DOHH2 (cell line): Measurements from ENCODE around the gene MUC5AC.

Source experiments
- CTCF ChIP-seq: fragments of 200-600 bp; sonication (generic); IDR thresholded peaks from one replicate; pipeline ENCODE4 v1.5.1; 2014; ENCODE audit warnings: antibody characterized with exemption, mild to moderate bottlenecking, low read depth, low read length; ENCODE audit not compliant: poor library complexity, severe bottlenecking
- EZH2phosphoT487 ChIP-seq: fragments of 200-600 bp; sonication (generic); IDR thresholded peaks from 2 replicates; pipeline ENCODE4 v1.6.1; 2017; ENCODE audit warnings: borderline replicate concordance, mild to moderate bottlenecking, antibody characterized with exemption, low read length, moderate library complexity, mixed read lengths

DNA sequence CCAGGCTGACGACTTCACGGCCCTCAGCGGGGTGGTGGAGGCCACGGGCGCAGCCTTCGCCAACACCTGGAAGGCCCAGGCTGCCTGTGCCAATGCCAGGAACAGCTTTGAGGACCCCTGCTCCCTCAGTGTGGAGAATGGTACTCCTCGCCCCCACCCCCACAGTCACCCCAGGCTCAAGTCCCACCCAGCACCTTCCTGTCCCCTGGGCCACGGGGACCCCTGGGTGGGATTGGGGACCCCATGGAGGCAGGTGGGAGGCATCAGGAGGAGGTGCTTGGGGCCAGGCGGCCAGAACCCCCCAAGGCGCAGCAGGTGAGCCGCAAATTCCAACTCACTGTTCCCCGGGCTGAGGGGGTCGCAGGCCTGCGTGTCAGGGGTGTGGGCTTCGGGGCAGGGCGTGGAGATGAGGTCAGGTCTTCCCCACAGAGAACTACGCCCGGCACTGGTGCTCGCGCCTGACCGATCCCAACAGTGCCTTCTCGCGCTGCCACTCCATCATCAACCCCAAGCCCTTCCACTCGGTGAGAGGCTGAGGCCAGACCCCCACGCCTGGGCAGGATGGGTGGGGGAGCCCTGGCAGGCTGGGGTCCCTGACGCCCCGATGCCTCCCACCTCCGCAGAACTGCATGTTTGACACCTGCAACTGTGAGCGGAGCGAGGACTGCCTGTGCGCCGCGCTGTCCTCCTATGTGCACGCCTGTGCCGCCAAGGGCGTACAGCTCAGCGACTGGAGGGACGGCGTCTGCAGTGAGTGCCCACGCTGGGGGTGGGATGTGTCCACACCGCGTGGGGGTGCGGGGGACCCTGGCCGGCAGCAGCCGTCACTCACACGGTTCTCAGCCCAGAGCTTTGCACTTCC is 74.5 kb downstream of the MUC5AC start:
- TF ChIP-seq CTCF, result no peak
- no peak for TF ChIP-seq EZH2phosphoT487
